ENCODE measurements around the gene MYL12B. TPM values are rescaled to one million over a fixed set of nuclear protein-coding genes. Genes with fewer than 3 reads are reported as not detected.
"Not testable (repeated sequence)": the region's sequence is repeated elsewhere in the genome, so short reads cannot be mapped to it uniquely, and the experiment has no call there.

The MYL12B gene
- polyA plus RNA-seq, 12 donors = 197 to 337 (median 247) TPM; not detected in 1

DNA sequence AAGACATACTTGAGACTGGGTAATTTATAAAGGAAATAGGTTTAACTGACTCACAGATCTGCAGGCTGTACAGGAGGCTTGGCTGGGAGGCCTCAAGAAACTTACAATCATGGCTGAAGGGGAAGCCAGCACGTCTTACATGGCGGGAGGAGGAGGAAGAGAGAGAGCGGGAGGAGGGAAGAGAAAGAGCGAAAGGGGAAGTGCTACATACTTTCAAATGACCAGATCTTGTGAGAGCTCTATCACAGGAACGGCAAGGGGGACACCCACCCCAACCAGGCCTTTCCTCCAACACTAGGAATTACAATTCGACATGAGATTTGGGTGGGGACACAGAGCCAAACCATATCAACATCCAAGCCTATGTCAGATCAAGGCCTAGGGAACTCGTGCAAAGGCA, 24.2 kb downstream of the MYL12B start:
- no peak for DNase-seq

DNA sequence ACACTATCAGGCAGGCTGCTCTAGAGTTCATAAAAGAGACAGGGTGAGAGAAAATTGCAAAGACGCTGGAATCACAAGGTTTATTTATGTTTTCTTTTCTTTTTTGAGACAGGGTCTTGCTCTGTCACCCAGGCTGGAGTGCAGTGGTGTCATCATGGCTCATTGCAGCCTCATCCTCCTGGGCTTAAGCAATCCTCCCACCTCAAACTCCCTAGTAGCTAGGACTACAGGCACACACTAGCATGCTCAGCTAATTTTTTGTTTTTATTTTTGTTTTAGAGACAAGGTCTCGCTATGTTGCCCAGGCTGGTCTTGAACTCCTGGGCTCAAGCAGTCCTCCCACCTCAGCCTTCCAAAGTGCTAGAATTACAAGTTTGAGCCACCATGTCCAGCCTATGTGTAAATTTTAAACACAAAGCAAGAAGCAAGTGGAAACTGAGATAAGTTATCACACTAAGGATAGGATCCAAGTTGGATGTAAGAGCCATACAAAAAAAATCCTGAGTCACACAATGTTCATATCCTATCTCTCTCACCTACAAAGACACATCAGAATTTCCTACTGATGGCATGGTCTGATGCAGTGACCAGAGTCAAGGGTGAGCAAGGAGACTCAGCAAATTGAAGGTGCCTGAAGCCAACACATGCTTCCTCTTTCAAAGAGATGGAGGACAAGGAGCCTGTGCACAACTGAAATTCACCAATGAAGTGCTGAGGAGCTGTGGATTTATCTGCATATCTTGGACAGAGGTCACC, 31.4 kb downstream of the MYL12B start:
- no peak for DNase-seq

DNA sequence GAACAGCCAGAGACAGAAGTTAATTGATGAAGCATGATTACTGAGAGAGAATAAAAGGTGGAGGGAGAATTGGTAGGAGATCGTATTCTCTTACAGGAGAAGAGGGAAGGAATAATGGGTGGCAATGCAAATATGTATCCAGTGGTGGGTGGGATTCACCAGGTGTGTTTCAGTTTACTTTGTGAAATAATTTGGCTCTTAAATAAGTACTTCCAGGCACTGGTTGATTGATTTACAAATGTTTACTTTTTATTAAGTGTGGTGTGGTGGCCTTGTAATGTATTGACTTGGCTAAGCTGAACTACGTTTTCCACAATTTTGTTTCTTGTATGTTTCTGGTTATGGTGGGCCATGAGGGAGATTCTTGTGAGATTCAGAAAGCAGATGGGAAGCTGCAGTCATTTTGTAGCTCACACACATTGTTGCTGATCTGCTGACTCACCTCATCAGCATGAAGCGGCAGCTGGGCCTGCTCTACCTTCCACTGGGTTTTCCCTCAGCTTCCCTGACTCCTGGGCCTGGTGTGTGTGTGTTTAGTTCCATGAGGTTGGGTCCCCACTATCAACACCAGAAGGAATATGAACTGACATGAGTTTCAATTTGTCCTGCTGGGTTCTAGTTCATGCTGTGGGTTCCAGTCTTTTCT, 32.6 kb downstream of the MYL12B start:
- DNase-seq = no peak

DNA sequence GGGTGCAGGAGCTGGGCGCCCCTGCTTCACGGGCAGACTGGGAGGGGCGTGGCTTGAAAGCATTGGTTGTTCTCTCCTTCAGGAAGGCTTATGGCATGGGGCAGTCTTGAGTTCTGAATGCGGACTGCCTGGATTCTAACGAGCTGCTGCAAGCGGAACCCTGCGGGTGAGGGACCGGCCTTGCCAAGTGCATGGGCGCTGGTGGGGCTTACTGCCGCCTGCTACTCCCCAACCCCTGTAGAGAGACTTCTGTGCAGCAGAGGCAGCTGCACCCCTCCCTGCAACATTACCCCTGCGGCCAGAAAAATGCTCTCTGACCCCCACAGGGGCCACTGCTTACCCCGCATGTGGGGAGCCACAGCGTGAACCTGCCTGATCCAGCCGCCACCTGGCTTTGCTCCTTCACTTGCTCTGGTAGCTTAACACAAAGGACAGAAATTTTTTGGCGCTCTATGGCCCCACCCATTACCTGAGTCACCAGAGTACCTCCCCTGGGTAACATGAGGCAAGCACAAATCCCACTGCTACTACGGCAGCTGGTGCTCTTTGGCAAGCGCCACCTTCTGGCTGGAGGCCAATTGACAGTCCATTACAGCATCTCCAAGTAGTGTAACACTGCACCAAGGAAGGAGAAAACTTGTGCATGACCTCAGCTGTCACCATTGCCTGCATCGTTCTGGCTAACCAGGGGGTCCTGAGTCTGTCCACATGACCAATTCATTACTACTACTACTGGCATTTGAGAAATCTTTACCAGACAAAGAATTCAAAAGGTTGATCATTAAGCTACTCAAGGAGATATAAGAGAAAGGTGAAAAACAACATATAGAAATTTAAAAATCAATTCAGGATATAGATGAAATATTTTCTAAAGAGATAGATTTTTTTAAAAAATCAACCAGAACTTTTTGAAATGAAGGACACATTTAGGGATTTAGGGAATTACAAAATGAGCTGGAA, 35.4 kb downstream of the MYL12B start:
- DNase-seq = peak; percentile 56

DNA sequence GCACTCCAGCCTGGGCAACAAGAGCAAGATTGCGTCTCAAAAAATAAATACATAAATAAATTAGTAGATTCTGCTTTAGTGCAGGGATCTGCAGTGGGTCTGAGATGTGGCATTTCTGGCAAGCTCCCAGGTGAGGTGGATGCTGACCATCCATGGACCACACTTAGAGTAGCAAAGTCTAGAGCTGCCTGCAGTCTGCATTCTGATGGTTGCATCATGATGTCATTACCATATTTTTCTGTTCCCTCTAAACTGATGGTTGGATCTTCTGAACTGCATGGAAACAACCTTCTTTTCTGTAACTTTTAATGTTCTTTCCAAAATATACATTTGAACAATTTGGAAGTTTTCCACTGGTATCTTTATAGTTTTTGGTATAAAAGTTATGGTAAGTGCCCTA, 42.9 kb downstream of the MYL12B start:
- DNase-seq = no peak

DNA sequence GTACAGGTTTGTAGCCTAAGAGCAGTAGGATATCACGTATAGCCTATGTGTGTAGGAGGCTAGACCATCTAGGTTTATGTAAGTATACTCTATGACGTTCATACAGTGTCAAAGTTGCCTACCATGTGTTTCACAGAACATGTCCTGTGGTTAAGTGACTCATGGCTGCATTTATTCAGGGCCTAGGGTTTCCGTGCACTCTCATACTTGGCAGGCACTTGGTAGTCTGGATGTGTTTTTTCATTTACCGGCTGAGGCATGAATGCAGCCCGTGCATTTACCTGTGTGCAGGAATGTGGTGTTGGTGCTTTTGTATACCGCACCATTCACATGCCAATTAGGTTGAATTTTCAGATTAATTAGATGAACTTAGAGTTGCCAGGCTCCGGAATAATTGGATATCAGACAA, 43.4 kb downstream of the MYL12B start:
- no peak for DNase-seq

DNA sequence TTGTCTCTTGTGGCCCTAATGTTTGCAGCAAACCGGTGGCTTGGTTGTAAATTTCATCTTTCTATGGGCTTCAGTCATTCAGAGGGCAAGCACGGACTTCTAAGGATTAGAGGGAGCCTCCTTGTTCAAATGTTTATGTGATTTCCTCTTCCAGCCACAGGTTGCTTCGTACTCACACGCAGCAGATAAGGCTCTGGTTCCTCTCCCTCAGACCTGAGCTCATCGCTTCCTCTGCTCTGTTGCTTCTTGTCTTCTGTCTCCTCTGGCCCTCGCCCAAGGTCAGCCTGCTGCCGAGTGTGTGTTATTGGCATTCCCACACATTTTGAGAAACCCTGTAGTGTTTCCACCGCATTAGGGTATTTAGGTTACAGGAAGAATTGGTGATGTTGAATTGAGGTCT, 44.0 kb downstream of the MYL12B start:
- DNase-seq = no peak

DNA sequence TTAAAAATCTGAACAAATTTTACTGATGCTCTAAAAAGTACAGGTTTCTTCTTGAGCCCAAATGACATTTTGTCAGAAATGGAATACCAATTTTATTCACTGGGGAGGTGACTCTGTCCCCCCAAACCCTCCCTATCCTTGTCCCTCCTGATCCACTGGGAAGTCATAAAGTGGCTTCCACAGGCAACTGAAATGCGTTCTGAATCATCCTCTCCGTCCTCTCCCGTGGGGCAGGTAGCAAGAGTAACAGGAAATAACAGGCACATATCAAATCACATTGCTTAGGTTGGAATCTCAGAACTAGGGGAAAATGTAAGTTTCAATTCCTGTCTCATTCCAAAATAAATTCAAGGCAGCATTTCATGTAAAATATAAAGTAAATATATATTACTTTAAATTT, 44.5 kb downstream of the MYL12B start:
- DNase-seq = no peak

DNA sequence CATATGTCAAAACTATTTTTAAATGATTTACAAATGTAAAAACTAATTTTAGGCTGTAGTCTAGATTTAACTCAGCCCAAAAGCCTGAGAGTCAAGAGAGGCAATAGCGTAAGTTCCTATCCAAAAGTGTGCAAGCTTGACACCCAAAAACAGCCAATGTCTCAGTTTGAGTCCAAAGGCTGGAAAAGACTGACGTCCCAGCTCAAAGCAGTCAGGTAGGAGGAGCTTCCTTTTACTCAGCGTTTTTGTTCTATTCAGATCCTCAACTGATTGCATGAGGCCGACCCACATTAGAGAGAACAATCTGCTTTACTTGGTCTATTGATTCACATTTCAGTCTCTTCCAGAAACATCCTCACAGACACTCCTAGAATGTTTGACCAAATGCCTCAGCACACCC, 51.8 kb downstream of the MYL12B start:
- no peak for DNase-seq

DNA sequence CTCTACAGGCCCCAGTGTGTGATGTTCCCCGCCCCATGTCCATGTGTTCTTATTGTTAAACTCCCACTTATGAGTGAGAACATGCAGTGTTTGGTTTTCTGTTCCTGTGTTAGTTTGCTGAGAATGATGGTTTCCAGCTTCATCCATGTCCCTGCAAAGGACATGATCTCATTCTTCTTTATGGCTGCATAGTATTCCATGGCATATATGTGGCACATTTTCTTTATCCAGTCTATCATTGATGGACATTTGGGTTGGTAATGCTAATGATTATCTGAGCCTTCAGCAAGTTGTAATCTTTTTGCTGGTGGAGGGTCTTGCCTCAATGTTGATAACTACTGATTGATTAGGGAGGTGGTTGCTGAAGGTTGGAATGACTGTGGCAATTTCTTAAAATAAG, 53.4 kb downstream of the MYL12B start:
- DNase-seq = not testable (repeated sequence)

DNA sequence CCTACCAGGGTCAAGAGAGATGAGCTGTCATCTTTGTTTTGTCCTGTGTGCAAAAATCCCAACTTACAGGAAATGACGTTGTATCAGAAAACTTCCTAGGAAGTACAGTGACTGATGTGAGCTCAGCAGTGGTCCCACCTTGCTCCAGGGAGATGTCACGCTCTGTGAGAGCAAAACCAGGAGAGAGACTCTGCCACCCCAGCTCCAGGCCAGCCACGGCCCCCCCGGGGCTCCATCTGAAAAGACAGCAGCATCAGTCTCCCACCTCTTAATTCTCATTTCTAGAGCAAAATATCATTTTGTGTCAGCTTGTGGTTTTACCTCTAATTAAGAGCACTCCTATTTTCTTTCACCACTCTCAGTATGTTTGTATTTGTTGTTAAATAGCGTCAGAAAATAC, 57.5 kb downstream of the MYL12B start:
- DNase-seq = no peak

DNA sequence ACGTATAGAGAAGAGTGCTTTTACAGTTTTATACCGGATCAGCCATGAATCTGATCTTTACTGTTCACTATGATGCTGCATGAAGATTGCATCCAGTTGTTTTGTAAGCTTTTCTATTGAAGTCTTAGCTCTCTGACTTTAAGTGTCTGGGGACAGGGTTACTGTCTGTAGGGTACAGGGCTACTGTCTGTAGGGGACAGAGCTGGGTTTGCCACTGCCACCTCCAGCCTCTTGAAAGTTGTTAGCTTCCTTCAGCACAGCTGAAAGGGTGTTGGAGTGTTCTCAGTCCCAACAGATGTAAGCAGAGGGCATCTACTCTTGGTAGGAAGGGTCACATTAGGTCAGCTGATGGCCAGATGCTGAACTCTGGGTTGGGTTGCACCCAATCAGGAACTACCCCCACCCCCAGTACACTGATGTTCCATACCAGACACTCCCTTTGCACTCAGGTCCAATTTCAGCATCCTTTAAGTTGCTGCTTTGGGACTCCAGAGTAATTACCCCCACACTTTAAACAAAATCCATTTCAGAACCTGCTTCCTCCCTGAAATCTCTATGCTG, 58.0 kb downstream of the MYL12B start:
- no peak for DNase-seq

DNA sequence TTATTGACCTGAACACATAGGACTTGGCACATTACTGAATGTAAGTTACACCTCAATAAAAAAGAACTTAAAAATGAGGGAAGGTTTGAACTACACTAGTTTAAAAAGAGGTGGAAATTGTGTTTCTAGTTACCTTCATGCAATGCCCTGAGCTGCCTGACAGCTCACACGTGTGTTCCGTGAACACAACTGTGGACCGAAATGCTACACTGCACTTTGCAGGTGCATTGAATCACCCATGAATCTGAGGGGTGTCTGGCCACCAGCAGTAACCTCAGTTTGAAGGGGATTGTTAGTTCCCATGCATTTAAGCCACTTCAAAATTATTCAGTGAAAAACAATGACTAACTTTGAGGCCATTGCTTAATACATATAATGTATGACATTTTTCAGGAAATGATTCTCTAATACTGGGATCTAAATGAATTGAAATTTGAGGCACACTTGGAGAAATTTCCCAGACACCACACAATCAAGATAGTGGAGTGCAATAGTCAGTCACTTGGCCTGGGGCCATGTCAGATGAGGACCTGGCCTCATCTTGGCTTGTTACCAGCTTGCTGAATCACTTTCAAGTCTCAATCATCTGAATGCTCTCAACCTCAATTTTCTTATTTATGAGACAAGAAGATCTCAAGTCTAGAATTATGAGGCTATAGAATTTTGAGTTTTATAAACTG, 59.3 kb downstream of the MYL12B start:
- no peak for DNase-seq

DNA sequence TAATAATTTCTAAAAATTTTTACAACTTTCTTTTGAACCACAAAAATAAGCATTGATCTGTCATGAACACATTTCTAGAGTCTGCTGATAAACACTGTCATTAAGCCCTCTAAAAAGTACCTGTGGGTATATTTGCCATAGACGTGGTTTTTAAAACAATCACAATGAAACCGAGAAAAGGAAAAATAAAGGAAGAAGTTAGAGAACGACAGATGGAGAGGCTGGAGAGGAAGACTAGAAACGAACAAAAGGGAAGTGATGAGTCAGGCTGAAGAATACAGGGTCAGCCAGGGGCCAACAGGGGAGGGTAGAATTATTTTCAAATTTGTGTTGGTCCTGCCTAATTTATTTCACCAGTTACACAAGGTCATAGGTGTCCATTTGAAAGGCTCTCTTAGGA, 62.0 kb downstream of the MYL12B start:
- DNase-seq = peak; percentile 8

Other genes with a start within 250 kb of the MYL12B start
- gene LPIN2, start 249.0 kb upstream of the MYL12B start, polyA plus RNA-seq (ENCODE audit: insufficient read length in 12 of 12) = 10 to 100 TPM in 11 of 12 donors, not detected in 1; 10.5 to 21.1 (median 14.2) TPM
- gene MYOM1, start 42.2 kb upstream of the MYL12B start, polyA plus RNA-seq (ENCODE audit: insufficient read length in 12 of 12) = 100 to 1,000 TPM; 243 to 883 (median 640) TPM
- gene MYL12A, start 14.3 kb upstream of the MYL12B start, polyA plus RNA-seq (ENCODE audit: insufficient read length in 12 of 12) = 100 to 1,000 TPM; 441 to 765 (median 616) TPM
- 10 to 100 TPM in 11 of 12 donors, not detected in 1; 36.3 to 81.7 (median 43.1) TPM for gene TGIF1, start 188.0 kb downstream of the MYL12B start, polyA plus RNA-seq (ENCODE audit: insufficient read length in 12 of 12)